Measurements from ENCODE around the gene TAF5.

The TAF5 gene

GRCh38 chr10:103428989-103429643 is 61.3 kb downstream of the TAF5 start:
- no peak for DNase-seq (ENCODE audit: insufficient read length, low spot score)
- FAIRE-seq: no peak
- no peak for TF ChIP-seq POLR2A (IDR thresholded peaks at IDR 0.05; ENCODE audit: low read depth, low read length)

GRCh38 chr10:103429647-103430046 is 61.9 kb downstream of the TAF5 start:
- FAIRE-seq: no peak
- DNase-seq (ENCODE audit: insufficient read length, low spot score): no peak
- no peak for TF ChIP-seq POLR2A (IDR thresholded peaks at IDR 0.05; ENCODE audit: low read depth, low read length)

- TF ChIP-seq POLR2A (IDR thresholded peaks at IDR 0.05; ENCODE audit: low read depth, low read length): no peak
- no peak for FAIRE-seq
These were observed 64.1 kb downstream of the TAF5 start for GRCh38 chr10:103431902-103432301.

DNA sequence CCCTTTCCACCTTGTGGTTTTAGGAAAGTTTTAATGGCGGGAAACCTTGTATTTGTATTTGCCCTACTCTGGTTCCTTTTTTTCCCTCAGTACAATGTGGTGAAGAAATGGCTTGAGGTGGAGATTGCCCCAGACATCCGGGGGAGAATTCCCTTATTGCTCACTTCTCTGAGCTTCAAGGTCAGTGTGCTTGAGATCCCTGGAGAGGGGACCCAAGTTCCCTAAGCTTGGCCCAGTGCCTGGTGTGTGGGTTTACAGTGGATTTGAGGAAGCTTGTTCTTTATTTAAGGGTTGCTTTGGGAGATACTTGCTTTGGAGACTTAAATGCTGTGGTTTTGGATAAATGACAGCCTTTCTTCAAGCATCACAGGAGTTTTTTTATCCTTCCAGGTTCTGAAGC is 66.1 kb downstream of the TAF5 start:
- FAIRE-seq: no peak

More at GRCh38 chr10:103431902-103432301, 64.1 kb downstream of the TAF5 start:
- DNase-seq (ENCODE audit: insufficient read length, low spot score): no peak

More for the DNA sequence above, 66.1 kb downstream of the TAF5 start:
- no peak for DNase-seq (ENCODE audit: insufficient read length, low spot score)
- no peak for TF ChIP-seq POLR2A (IDR thresholded peaks at IDR 0.05; ENCODE audit: low read depth, low read length)
